Stimulated activated CD8-positive, alpha-beta memory T cell treated with anti-CD3 and anti-CD28 coated beads, Interleukin-12 subunit alpha, Interleukin-12 subunit beta, amount 100 ng/mL, for 1 hour (primary cell): ENCODE data around the gene AKAP8.
"Not testable (repeated sequence)": the region's sequence is repeated elsewhere in the genome, so short reads cannot be mapped to it uniquely, and the experiment has no call there.

ENCODE experiments used
- DNase-seq: peaks from one replicate; pipeline ENCODE4 v3.0.0-alpha.2; 2020; ENCODE audit warnings: low read depth

The AKAP8 gene

DNA sequence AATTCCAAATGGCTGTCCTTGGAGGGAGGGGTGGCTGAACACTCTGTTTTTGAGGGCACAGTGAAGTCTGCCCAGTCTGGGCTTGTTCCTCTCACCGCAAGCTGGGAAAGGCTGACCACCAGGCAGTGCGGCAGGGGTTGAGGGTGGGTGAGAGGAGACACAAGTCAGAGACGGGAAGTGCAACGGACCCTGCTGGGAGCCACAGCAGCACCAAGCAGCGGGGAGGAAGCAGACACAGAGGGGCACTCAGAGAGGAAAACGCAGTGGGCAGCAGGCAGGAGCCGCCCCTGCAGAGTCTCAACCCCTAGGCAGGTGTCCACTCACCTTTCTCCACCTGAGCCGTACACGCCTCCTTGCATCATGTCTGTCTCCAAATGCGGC is 23.6 kb upstream of the AKAP8 start:
- DNase-seq: no peak

GRCh38 chr19:15402411-15403150 is 23.0 kb upstream of the AKAP8 start:
- DNase-seq: no peak

GRCh38 chr19:15401397-15401710 is 21.8 kb upstream of the AKAP8 start:
- DNase-seq: no peak

DNA sequence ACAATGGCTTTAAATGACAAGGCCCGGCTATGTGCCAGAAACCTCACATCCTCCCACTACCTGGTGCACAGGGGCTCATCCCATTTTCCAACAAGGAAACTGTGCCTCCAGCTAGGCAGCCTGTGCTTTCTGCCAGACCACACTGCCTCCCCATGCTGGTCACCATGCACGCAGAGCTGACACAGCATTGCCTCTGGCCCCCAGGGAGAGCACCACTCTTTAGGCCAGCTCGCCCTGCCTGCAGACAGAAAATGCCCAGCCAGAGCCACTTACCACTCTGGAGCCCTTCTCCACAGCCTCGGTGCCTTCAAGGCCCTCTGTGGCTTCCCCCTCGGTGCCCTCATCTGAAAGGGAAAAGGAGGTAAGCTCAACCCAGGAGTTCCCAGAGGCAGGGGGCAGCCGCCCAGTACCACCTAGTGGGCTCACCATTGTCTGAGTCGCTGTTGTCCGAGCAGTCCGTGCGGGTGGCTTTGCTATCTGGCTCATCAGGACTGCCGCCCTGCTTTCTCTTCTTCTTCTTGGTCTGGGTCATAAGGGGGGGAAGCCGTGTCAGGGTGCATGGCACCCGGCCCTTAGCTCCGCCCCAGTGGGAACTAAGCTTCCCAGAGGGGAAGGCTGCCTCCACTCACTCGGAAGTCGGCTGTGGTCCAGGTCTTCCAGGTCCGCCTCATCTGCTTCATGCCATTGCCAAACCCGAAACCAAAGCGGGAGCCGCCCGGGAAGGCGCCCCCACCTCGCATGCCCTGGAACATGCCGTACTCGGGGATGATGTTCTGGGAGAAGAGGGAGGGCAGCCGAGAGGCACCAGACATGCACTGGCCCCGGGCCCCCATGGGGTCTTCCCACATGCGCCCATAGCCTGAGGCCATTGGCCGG is 21.2 kb upstream of the AKAP8 start:
- no peak for DNase-seq

- DNase-seq: no peak
Measured at GRCh38 chr19:15399635-15400034, 20.0 kb upstream of the AKAP8 start.

DNA sequence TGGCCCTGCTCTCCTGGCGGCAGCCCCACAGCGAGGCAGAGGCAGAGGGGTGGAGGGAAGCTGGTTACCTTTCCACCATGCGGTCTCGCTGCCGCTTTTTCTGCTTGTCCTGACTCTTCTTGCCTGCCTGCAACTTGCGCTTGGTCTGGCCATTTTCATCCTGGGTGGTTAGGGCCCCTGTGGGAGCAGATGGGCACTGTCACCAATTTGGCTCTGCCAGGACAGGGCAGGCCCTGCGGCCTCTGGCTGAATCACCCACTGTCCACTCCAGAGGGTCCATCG is 19.6 kb upstream of the AKAP8 start:
- DNase-seq: no peak

- no peak for DNase-seq
Measured at GRCh38 chr19:15398501-15399233, 19.1 kb upstream of the AKAP8 start.

DNA sequence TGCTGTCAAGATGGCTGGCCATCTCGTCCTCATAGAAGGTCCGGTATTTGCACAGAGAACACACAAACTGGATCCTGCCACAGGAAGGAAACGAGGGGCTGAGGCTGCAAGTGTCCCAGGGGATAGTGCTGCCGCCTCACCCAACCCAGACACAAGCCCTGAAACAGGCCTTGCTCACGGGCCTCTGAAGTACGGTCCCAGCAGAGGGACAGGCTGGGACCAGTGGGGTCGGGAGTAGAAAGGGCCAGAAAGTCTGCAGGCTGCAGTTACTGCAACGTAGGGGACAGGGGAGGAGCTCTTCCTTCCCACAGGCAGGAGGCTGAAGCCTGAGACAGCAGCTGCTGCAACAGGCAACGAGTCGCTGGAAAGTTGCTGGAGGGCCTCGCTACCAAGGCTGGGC is 18.2 kb upstream of the AKAP8 start:
- DNase-seq: no peak

- DNase-seq: no peak
Measured at GRCh38 chr19:15397236-15397635, 17.6 kb upstream of the AKAP8 start.

DNA sequence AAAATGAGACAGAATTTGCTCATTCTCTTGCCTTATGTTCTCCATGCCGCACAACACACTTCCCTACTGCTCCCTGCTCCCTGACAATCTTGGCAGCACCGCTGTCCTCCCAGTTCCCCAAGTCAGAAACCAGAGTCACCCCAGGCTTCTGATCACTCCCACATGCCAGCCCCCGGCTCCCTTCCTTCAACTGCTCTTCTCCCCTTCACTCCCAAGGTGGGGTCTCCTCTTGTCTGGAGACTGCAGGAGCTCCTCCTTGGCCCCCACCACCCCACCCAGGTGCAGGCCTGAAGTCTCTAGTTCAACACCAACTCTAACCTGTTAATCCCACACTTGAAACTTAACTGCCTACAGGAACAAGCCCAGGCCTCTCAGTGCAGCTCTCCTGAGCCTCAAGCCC is 16.8 kb upstream of the AKAP8 start:
- DNase-seq: no peak

GRCh38 chr19:15395251-15395650 is 15.7 kb upstream of the AKAP8 start:
- not testable (repeated sequence) for DNase-seq

- DNase-seq: no peak
Measured at GRCh38 chr19:15394426-15394825, 14.8 kb upstream of the AKAP8 start.

- DNase-seq: no peak
Measured at GRCh38 chr19:15393963-15394362, 14.4 kb upstream of the AKAP8 start.

DNA sequence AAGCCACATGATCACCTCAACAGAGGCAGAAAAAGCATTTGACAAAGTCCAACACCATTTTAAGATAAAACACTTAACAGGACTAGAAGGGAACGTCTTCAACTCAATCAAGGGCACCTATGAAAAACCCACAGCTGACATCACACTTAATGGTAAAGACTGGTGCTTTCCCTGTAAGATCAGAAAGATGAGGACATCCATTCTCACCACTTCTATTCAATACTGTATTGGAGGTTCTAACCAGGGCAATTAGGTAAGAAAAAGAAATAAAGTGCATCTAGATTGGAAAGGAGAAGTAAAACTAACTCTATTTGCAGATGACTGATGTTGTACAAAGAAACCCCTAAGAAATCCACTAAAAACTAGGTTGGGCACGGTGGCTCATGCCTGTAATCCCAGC is 11.2 kb upstream of the AKAP8 start:
- no peak for DNase-seq

DNA sequence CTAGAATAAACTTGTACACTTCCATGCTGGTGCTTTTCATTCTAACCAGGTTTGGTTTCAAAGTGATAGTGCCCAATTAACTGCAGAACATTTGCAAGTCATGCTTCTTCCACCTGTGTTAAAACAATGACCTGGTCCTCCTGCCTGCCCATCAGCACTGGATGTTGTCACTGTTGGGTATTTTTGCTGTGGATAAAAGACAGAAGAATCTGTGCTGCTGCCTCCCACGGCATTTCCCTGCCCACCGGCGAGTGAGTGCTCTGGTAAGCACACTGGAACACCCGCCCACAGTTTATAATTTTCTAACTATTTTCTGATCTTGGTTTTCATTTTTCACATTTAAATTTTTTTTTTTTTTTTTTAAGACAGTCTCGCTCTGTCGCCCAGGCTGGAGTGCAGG is 2.3 kb upstream of the AKAP8 start:
- DNase-seq: no peak

GRCh38 chr19:15381429-15381828 is 1.8 kb upstream of the AKAP8 start:
- DNase-seq: no peak

DNA sequence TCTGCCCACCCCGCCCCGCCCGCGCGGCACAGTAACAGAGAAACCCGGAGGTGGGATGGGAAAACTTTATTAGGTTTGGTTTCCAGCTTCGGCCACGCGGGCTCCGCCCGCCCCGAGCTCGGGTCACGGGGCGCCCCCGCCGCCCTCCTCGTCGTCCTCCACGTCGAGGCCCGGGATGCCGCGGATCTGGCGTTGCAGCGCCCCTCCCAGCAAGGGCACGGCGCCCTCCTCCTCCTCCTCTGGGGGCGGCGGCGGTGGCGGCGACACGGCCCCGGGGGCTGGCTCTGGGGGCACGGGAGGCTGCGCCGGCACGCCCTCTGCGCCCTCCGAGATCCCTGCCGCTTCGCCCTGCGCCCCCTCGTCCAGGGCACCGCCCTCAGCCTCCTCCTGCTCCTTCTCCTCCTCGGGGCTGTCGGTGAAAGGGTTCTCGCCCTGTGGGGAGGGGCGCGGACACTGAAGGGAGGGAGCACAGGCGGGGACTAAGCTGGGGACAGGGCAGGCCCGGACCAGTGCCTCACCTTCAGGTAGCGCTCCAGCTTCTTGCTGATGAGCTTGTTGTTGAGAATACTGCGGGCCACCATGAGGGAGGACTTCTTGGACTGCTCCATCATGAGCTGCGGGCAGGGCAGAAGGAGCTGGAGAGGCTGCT is 536 bp upstream of the AKAP8 start:
- DNase-seq: no peak

DNA sequence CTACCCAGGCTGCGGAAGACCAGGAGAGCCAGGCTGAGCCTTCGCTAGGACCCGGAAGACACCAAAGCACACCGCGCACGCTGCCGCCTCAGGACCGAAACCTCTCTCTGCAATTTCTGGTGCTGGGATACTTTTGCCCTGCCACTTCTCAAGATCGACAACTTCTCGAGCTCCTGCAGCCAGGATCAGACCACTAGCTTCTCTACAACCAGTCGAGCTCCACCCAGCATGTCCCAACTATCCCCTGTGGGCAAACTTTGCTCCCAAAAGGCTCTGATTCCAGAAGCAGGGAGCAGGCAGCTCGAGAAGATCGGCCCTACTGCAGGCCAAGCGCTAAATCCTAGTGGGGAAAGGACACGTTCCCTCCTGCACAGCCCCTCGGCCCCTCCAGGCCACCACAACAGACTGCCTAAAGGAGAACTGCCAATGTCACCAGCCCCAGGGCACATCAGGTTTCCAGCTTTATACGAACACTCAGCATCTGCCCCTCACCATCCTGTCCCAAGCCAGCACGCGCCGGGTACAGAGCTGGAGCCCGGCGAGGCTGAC is 979 bp downstream of the AKAP8 start:
- DNase-seq: no peak

DNA sequence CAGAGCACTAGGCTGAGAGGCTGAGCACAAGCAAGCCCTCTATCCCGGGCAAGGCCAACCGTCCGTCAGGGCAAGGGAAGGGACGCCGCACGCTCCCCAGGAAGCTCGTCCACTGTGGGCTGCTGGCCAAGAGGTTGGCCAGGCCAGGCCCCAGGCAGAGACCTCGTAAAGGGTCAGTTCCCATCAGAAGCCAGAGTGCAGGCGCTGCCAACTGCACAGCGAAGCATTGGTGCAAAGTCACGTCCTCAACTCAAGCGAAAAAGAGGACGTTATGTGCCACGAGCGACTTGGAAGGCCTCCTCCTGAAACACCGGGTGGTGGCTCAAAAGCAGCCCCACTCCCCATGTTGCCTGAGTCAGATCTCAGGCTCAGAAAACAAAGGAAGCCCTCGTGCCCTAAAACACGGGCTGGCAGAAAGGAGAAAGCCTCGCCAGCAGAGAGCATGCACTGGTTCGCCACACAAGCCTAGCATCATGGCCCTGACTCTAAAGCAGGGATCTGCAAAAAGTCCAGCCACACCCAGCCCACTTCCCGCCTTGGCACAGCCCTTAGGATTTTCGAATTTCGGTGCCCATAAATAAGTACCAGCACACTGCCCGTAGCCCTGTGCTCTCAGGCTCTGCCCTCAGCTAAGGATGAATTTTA is 4.7 kb downstream of the AKAP8 start:
- no peak for DNase-seq

DNA sequence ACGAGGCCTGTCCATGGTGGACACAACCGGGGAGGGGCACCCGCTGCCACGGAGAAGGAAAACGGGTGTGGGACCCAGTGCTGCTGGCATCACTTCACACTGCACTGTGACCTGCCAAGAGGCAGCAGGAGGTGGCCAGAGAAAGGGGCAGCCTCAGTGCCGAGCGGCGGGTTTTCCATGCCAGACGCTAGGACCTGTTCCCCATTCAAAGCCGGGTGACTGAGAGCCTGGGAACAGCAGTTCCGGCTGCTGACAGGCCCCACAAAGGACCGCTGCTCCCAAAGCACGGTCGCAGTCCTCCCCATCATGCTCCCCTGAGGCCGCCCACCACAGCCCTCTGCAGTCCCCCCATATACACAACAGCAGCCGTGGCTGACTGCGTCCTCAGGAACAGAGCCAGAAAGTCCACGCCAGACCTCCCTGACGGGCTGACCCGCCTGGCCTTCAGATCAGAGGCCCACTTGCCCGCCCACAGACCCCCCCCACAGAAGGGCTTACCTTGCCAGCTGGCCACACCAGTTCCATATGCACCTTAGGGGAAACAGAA is 5.4 kb downstream of the AKAP8 start:
- no peak for DNase-seq

DNA sequence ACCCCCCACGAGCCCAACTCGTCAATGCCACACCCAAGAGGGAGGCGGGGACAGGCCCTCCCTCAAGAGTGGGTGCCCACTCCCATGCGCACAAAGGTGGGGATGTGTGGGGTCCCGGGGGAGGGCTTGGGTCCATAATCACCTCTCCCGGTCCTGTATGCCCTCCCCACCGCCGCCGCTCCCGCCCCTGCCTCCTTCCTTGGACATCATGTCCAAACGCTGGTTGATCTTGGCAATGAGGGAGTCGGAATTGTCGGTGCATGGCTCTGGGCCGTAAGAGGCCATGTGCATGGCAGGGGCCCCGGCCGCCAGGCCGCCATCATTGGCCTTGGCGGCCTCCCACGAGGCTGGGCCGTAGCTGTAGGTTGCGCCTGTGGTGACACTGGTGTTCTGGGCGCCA is 5.9 kb downstream of the AKAP8 start:
- no peak for DNase-seq

DNA sequence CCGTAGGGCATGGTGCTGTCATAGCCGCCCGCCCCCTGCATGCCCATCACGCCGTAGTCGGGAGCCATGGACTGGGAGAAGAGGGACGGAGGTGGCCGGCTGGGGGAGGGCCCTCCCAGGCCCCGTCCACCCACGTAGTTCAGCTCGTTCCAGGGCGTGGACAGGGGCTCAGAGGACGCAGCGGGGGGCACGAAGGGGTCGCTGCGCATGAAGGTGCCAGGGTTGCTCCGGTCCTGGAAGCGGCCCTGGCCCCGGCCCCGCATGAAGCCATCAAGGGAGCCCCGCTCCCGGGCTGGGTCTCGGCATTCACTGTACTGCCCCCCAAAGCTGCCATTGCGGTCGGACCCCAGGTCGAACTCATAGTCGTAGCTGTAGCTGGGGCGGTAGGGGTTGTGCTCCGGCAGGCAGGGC is 6.7 kb downstream of the AKAP8 start:
- DNase-seq: no peak
